K562 (cell line): Measurements from ENCODE around the gene LRRC4C. TPM values are rescaled to one million over a fixed set of nuclear protein-coding genes. Genes with fewer than 3 reads are reported as not detected.

Experiments used
- ATAC-seq: fragments of 200-7000 bp; cut with Tn5 transposase; 3 replicates; pipeline ENCODE4 v1.9.1; 2020; ENCODE audit warnings: moderate library complexity
- BruUV-seq: library from RNA; stranded (reverse); fragments of 400-500 nt; replicated peaks from 2 replicates; lab custom pipeline; 2021; lab: Mats Ljungman, UMichigan
- CTCF ChIA-PET: fragments of 300-600 bp; formaldehyde crosslinking; extraction: SDS; loops from one replicate; lab custom pipeline; 2021; ENCODE audit warnings: low intra/inter-chr PET ratio; lab: Yijun Ruan, JAX
- POLR2A ChIA-PET: fragments of 300-600, 350-650 bp; sonication (Branson Sonifier 250); formaldehyde crosslinking; extraction: SDS; loops from one replicate; lab custom pipeline; 2021; ENCODE audit warnings: antibody characterized with exemption, inconsistent platforms; lab: Yijun Ruan, JAX
- DNase-seq, 4 experiments: peaks; one replicate each; pipeline versions ENCODE4 v3.0.0 to v3.0.0-alpha.2; 2011 to 2018; ENCODE audit warnings: low spot score in 3 of 4, mixed read lengths in 3 of 4; ENCODE audit errors: extremely low read depth in 1 of 4
- FAIRE-seq: peaks from 2 replicates; lab custom pipeline; 2011; peaks lifted over from hg19 to GRCh38; lab: Jason Lieb, UNC
- H2AFZ ChIP-seq: 2 replicates; pipeline ENCODE4 v1.6.0; 2011; ENCODE audit warnings: low read depth, low read length, control low read depth, inconsistent platforms
- H3K27ac ChIP-seq: fragments of 200-600 bp; 3 replicates; pipeline ENCODE4 v1.8.0; 2011; ENCODE audit warnings: low read depth, mild to moderate bottlenecking, control low read depth, inconsistent platforms, low read length, moderate library complexity, mixed read lengths; ENCODE audit errors: extremely low read depth
- H3K27me3 ChIP-seq, 2 experiments: fragments of 300-600 bp in 1 of 2; 2 replicates in 1 of 2; 3 replicates in 1 of 2; pipeline versions ENCODE4 v1.6.0 to v1.8.0; 2011; ENCODE audit warnings: inconsistent platforms in 2 of 2, low read length in 2 of 2, mild to moderate bottlenecking in 1 of 2, mixed read lengths in 1 of 2, moderate library complexity in 1 of 2; ENCODE audit not compliant: control insufficient read depth in 2 of 2, insufficient read depth in 2 of 2
- H3K36me3 ChIP-seq: fragments of 300-600 bp; 3 replicates; pipeline ENCODE4 v1.8.0; 2011; ENCODE audit warnings: mild to moderate bottlenecking, low read length, inconsistent platforms; ENCODE audit not compliant: control insufficient read depth, insufficient read depth
- H3K4me1 ChIP-seq, 2 experiments: fragments of 200-600 bp in 1 of 2; replicated peaks in 1 of 2; 2 replicates in 1 of 2; 3 replicates in 1 of 2; pipeline versions ENCODE4 v1.5.1 to v1.8.0; 2011; ENCODE audit warnings: inconsistent platforms in 2 of 2, low read length in 2 of 2, mild to moderate bottlenecking in 1 of 2, mixed read lengths in 1 of 2, moderate library complexity in 1 of 2; ENCODE audit not compliant: control insufficient read depth in 2 of 2, insufficient read depth in 2 of 2
- H3K4me2 ChIP-seq: 2 replicates; pipeline ENCODE4 v1.6.1; 2011; ENCODE audit warnings: low read length, control low read depth, inconsistent platforms, mixed read lengths; ENCODE audit not compliant: insufficient read depth
- H3K4me3 ChIP-seq: fragments of 200-600 bp; sonication (generic), shearing (Covaris generic); 2 replicates; pipeline ENCODE4 v1.5.1; 2016; ENCODE audit warnings: control low read depth, inconsistent platforms
- H3K79me2 ChIP-seq: fragments of 200-600 bp; 3 replicates; pipeline ENCODE4 v1.8.0; 2011; ENCODE audit warnings: low read length, inconsistent platforms; ENCODE audit not compliant: control insufficient read depth, insufficient read depth
- H3K9ac ChIP-seq, 2 experiments: 2 replicates each; pipeline versions ENCODE4 v1.6.0 to v1.6.1; 2011; ENCODE audit warnings: low read depth in 2 of 2, low read length in 2 of 2, control low read depth in 1 of 2, inconsistent platforms in 1 of 2, mild to moderate bottlenecking in 1 of 2, mixed read lengths in 1 of 2; ENCODE audit not compliant: insufficient read depth in 1 of 2
- H3K9me1 ChIP-seq: one replicate; pipeline ENCODE4 v1.6.0; 2011; ENCODE audit warnings: inconsistent platforms, mild to moderate bottlenecking, low read length, moderate library complexity; ENCODE audit not compliant: control insufficient read depth, insufficient read depth
- H3K9me3 ChIP-seq: replicated peaks from 2 replicates; pipeline ENCODE4 v1.5.1; 2011; ENCODE audit warnings: low read depth, low read length, inconsistent platforms; ENCODE audit not compliant: control insufficient read depth, insufficient read depth
- H4K20me1 ChIP-seq: replicated peaks from 2 replicates; pipeline ENCODE4 v1.6.1; 2011; ENCODE audit warnings: low read length, inconsistent platforms, mixed read lengths; ENCODE audit not compliant: control insufficient read depth, insufficient read depth
- FIP1L1 ChIP-seq: fragments of 200-400 bp; formaldehyde crosslinking; IDR thresholded peaks from 2 replicates; pipeline ENCODE4 v1.6.1; 2018; ENCODE audit warnings: mild to moderate bottlenecking, low read depth, low read length; ENCODE audit not compliant: poor library complexity, severe bottlenecking
- FOXJ2 ChIP-seq: fragments of 200-800 bp; sonication (Bioruptor generic); IDR thresholded peaks from 2 replicates; pipeline ENCODE4 v1.6.1; 2016; ENCODE audit warnings: missing genetic modification characterization, missing compliant biosample characterization
- HIVEP1 ChIP-seq: fragments of 250-450 bp; sonication (Bioruptor Pico); IDR thresholded peaks from 2 replicates; pipeline ENCODE4 v1.4.0; 2020; ENCODE audit warnings: mild to moderate bottlenecking
- LCOR ChIP-seq: sonication (generic); formaldehyde crosslinking; IDR thresholded peaks from 2 replicates; pipeline ENCODE4 v1.8.0; 2022; ENCODE audit warnings: mild to moderate bottlenecking, missing genetic modification reagents
- MYBL2 ChIP-seq, 2 experiments: fragments of 450-650 bp in 1 of 2; sonication (generic) in 1 of 2; formaldehyde crosslinking in 1 of 2; IDR thresholded peaks; 2 replicates each; pipeline versions ENCODE4 v1.6.1 to v1.8.1; 2017 to 2022; ENCODE audit warnings: borderline replicate concordance in 1 of 2, inconsistent platforms in 1 of 2, low read depth in 1 of 2, mild to moderate bottlenecking in 1 of 2, missing genetic modification reagents in 1 of 2, moderate library complexity in 1 of 2
- NFIX ChIP-seq: fragments of 250-450 bp; sonication (Bioruptor Pico); IDR thresholded peaks from 2 replicates; pipeline ENCODE4 v1.4.0; 2020; ENCODE audit warnings: low read depth, mild to moderate bottlenecking, moderate library complexity
- POLR2A ChIP-seq: fragments of 450-650 bp; conservative IDR thresholded peaks from 2 replicates; pipeline ENCODE4 v1.6.1; 2016
- RAD51 ChIP-seq: fragments of 450-650 bp; IDR thresholded peaks from 2 replicates; pipeline ENCODE4 v1.7.1; 2016; ENCODE audit warnings: low read depth, mild to moderate bottlenecking, borderline replicate concordance
- SIX5 ChIP-seq, 2 experiments: IDR thresholded peaks; 2 replicates each; pipeline ENCODE4 v1.6.1; 2011; ENCODE audit warnings: low read length in 2 of 2, borderline replicate concordance in 1 of 2, low read depth in 1 of 2, mild to moderate bottlenecking in 1 of 2, moderate library complexity in 1 of 2; ENCODE audit not compliant: insufficient read depth in 1 of 2
- TEAD2 ChIP-seq: fragments of 450-650 bp; IDR thresholded peaks from 2 replicates; pipeline ENCODE4 v1.6.1; 2016; ENCODE audit warnings: missing genetic modification characterization, control low read depth, missing compliant biosample characterization
- ZBED1 ChIP-seq: IDR thresholded peaks from 2 replicates; pipeline ENCODE4 v1.6.1; 2014
- ZNF175 ChIP-seq: fragments of 200-800 bp; sonication (Bioruptor generic); IDR thresholded peaks from 2 replicates; pipeline ENCODE4 v1.6.1; 2016; ENCODE audit warnings: low read depth, mild to moderate bottlenecking, missing genetic modification characterization, missing compliant biosample characterization
- ZNF316 ChIP-seq: fragments of 450-650 bp; IDR thresholded peaks from 2 replicates; pipeline ENCODE4 v1.6.1; 2016
- WGBS: fragments of 100-300 bp; shearing (Covaris generic); methylation state at CpG from one replicate; pipeline ENCODE4 v1.1.6; 2016; ENCODE audit warnings: low coverage, mixed read lengths; ENCODE audit not compliant: insufficient coverage; ENCODE audit errors: missing lambda C conversion rate; 5-methylcytosine and 5-hydroxymethylcytosine counted together
- in situ Hi-C: fragments of 300-500 bp; cut with MboI; formaldehyde crosslinking; loops from 4 replicates; pipeline ENCODE4 v1.15.0; 2018; ENCODE audit warnings: inconsistent platforms, mixed read lengths
- intact Hi-C: fragments of 100-400 bp; cut with micrococcal nuclease; formaldehyde crosslinking; loops from 2 replicates; pipeline ENCODE4 v1.14.2; 2022
- polyA plus RNA-seq, 8 experiments: library from polyadenylated mRNA; depleted of rRNA in 4 of 8; stranded (reverse) in 5 of 8; unstranded in 3 of 8; fragments of >200 nt; fragmentation: Nextera tagmentation in 2 of 8; fragmentation: Illumina TruSeq in 1 of 8; extraction: Ambion mirVana in 2 of 8; extraction: Trizol in 1 of 8; gene quantifications; 2 replicates each; pipeline versions ENCODE4 v1.2.1 to v1.2.3, GENCODE V29; 2011 to 2014; ENCODE audit warnings: inconsistent platforms in 1 of 8, missing spikeins in 1 of 8
- total RNA-seq, 7 experiments: library from RNA; depleted of rRNA in 6 of 7; stranded (reverse); fragments of >200 nt in 6 of 7; fragmentation: Illumina TruSeq in 2 of 7; extraction: Trizol in 2 of 7; gene quantifications; 2 replicates each; pipeline versions ENCODE4 v1.2.1 to v1.2.3, GENCODE V29; 2011 to 2021; ENCODE audit warnings: low replicate concordance in 1 of 7

The LRRC4C gene
- total and polyA plus RNA-seq, 9 of the 15 experiments (the other 6 are each of a cell fraction or from before 2014, with no cell fraction given): not detected

GRCh38 chr11:41404109-41404508, 55.3 kb downstream of the LRRC4C start:
- ChIA-PET POLR2A (no interaction called here), CTCF (no interaction called here)
- no peaks in the 10 kb centered on the region for H3K9me1 ChIP-seq
- in situ Hi-C loops: no loop called here
- BruUV-seq: no TSS peak
- no peaks in the 10 kb centered on the region for H4K20me1 ChIP-seq
- H3K4me1 ChIP-seq: no peaks in the 10 kb centered on the region
- no peaks in the 10 kb centered on the region for H3K27me3 ChIP-seq
- WGBS: 0% methylated on average over 2 of the region's 2 CpGs
- no peak overlapping the region for H3K4me2 ChIP-seq
- intact Hi-C loops: no loop called here
- FAIRE-seq (no peak), ATAC-seq (no peak), DNase-seq (no peak)
- no peak overlapping the region for H3K27ac ChIP-seq
- TF ChIP-seq POLR2A (no peak), FIP1L1 (no peak), ZBED1 (no peak), MYBL2 (IDR thresholded peaks at IDR 0.05; ENCODE audit: low read depth) (no peak), MYBL2 (CRISPR knock-in tag; IDR thresholded peaks at IDR 0.05; ENCODE audit: borderline replicate concordance) (no peak), TEAD2 (tag) (no peak), ZNF316 (no peak), SIX5 (IDR thresholded peaks at IDR 0.05; ENCODE audit: borderline replicate concordance in 1 of 2, insufficient read depth in 1 of 2, low read depth in 1 of 2, low read length in 2 of 2) (no peak), ZNF175 (CRISPR knock-in tag) (no peak), NFIX (CRISPR knock-in tag) (no peak), LCOR (CRISPR knock-in tag) (no peak), FOXJ2 (tag) (no peak), RAD51 (no peak), HIVEP1 (CRISPR knock-in tag) (no peak)
- H3K4me3 ChIP-seq: no peak overlapping the region
- H3K79me2 ChIP-seq: no peaks in the 10 kb centered on the region
- no peak overlapping the region for H2AFZ ChIP-seq
- no peaks in the 10 kb centered on the region for H3K9me3 ChIP-seq
- no peaks in the 10 kb centered on the region for H3K36me3 ChIP-seq
- H3K9ac ChIP-seq: no peak overlapping the region
